Fibroblast of the conjunctiva (primary cell): ENCODE results near the gene FRMD4A.

ENCODE experiments used
- DNase-seq: peaks from one replicate; pipeline ENCODE4 v3.0.0-alpha.2; 2010; ENCODE audit warnings: low read depth

Gene FRMD4A

DNA sequence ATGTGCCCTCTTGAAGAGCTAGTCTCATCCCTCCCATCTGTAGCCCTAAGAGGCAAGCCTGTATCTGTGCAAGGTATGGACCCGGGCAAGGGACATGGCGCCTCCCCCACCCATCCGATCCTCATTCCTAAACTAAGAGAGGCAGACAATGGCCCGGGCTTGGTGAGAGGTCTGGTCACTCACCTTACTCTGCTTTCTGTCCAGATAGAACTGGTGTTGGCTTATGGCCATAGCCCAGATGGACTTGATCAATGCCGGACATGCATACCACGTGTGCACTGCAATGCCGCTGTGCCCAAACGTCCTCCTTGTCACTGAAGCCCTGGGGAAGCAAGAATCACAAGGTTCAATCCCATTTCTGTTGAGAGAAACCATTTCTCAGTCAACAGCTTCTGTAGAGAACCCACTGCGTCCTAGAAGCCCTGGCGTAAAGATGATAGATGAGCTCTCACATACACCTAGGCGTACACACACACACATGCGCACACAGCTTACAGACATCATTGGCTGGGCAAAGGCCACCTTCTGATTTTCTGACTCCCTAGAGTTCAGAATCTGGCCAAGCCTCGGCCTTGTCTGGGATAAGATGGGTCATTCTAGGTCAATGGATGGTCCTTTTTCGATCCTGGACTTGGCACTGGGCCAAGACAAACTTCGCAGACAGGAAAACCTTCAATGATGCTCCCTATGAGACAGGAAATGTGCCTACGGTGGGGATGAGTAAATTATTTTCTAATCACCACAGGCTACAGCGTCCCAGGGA lies 629.4 kb downstream of the FRMD4A start:
- DNase-seq = no peak

DNA sequence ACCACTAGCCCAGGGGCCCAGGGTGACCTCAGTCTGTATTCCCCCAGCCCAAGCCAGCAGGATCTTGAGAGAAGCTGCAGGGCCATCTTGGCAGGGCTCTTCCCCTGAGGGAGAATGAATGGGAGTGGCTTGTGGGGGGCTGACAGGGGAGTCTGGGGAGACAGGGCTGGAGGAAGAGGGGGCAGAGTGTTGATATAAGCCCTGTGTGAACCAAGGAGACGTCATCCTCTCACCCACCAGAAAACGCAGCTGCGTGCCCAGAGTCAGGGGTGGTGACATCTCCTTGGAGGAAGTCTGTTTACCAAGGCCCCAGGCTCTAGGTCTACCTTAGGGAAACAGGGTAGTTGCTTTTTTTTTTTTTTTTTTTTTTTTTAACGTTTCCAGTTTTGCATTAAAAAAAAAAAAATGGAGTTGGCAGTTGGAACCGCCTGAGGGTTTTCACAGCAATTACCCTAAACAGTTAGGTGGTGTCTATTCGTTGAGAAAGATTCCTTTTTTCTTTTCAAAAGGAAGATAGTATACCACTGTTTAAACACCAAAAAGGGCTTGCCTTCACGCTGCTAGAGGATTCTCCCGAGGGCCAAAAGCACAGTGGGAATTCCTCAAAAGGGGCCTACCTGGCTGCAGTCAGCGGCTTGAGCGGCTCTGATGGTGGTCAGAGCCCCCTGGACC lies 630.1 kb downstream of the FRMD4A start:
- no peak for DNase-seq

DNA sequence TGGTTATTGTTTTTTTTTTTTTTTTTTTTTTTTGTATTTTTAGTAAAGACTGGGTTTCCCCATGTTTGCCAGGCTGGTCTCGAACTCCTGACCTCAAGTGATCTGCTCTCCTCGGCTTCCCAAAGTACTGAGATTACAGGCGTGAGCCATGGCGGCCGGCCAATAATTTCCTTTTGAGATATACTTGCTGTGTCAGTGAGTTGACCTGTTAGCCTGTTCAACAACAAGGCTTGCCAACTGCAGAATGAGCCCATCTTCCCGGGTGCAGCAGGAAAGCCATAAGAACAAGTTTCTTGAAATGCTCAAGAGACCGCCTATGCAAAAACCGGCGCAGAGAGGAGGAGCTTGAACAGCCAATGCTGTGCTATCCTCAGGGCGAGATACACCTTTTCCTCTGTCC lies 631.5 kb downstream of the FRMD4A start:
- DNase-seq = no peak

DNA sequence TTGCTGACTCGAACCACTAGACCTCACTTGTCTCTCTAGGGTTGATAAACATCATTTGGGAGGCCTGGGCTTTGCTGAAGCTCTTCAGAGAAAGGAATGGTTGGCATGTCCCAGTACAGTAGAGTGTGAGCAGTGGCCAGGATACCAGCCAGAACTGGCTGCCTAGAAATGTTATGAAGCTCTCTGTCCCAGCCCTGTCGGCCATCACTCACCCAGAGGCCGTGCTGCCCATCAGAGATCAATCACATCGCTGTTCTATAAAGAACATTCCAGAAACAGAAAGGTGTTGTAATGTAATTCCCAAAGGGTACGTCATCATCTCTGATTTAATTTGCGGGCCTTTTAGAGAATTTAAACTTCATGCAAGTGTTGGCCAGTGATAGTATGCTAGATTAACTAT lies 632.5 kb downstream of the FRMD4A start:
- DNase-seq = no peak

DNA sequence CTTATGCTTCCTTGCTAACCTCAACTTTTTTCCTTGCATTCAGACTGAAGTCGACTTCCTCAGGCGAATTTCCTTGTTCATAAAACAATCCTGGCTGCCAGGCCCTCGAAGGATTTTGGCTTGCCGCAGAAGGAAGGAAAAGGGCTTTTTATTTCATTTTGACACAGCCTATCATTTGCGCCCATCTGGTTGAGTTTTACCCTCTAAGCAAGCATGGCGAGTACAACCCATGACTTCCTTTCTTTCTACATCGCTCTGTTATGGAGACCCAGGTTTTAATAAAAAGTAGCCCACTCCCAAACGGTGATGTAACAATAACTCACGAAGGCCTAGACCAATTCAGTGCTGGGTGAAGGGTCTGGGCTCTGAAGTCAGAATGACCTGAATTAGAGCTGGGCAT lies 634.7 kb downstream of the FRMD4A start:
- no peak for DNase-seq

DNA sequence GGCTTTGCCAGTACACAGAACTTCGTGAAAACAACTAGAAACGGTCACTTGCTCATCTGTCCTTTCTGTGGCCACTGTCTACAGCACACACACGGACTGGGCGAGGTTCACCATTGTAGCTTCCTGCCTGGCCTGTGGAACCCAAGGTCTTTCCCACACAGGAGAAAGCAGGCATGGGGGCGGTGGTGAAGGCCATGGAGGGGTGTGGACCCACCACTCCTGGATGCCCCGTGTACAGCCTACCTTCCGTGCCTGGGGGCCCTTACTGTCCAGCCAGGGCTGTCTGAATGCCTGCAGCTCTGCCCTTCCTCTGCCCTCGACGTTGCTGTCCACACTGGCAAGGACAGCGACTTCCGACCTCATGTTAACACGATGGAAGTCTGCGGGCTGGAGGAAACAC lies 635.1 kb downstream of the FRMD4A start:
- DNase-seq = no peak

DNA sequence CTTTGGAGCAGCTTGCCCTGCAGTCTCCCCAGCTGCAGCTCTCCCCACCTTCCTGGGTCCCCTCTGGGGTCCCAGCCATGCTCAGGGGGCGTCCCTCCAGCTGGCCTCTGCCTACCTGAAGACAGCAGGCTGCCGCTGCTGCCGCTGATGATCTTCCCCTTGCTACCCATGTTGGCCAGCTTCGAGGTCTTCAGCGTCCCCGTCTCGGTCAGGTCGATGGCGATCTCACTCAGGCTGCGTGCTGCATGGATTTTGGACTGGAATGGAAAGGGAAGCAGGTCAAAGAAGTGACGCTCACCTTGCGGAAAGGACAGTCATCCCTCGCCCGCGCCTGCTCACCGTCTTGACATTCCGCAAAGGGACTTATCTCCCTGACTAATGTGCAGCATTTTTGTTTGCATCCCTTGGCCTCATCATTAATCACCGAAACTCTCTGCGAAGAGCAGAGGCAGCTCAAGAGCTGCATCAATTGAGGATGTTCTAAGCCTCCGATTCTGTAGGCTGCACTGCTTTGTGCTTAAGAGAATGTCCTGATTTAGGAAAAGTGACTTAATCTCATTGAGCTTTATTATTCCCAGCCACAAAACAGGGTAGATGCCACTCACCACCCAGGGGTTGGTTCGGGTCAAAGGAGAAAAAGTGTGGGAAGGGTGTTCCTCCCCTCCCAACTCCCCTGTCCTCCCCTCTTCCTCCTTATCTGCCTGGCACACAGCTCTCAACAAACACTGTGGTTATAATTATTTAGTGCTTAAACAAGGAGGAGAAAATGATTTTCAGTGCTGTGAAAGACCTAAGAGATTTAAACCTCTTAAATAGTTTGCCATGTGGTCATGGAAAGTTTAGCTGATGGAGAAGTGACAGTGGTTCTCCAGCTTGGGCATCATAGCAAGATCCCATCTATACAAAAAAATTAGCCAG lies 636.7 kb downstream of the FRMD4A start:
- DNase-seq = no peak

DNA sequence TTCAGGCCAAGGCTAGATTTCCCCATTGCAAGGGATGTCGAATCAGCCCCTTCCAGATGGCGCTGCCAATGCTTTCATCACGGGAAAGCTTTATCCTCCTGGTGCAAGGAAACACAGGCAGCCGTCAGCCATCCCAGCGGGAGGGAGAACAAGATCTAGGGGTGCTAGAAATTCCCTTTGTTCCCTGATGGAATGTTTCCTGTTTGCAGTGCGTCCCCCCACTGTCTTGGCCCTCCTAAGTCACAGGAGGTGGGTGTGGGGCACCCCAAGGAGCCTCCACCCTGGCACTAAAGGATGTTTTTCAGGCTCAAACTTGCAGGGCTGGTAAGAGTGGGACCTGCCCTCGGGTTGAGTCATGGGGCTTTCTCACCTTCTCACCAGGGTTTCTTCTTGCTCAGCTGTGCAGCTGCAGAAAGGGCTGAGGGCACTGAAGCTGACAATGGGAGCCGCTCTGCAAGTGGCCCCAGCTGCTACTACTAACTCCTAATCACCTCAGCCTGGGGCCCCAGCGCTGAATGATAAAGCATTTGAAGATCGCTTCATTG lies 640.4 kb downstream of the FRMD4A start:
- DNase-seq = no peak

DNA sequence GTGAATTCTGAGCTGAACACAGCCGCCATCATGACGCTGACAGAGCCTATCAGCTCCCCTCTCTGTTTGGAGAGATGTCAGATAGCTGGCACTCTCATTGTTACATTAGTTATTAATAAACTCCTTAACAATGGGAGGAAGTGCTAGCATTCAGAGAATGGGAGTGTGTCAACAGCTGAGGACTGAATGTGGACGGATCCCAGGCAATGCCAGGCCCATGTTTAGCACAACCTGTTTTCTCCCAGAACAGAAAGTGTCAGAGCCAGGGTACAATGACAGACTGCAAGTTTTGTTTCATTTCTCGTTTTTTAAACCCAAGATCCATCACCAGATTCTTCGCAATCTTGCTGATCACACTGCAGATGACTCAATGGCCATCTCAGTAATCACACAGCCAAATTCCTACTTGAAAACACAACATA lies 644.4 kb downstream of the FRMD4A start:
- no peak for DNase-seq

DNA sequence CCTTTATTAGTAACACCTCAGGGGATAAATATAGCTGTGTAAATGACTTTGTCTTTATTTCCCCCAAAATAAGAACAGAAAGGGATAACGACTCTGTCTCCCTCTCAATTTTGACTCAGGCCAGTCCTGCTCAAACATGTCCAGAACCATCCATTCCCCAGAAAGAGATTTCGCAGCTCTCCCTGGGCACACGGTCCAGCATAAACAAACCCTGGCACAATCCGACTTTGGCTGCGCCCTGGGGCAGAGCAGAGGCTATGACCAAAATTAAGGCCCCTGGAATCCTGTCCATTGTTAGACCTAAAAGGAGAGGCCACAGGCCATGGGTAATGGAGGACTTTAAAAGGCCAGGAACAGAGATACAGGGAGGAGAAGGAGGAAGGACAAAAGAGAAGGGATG lies 644.8 kb downstream of the FRMD4A start:
- DNase-seq = no peak

DNA sequence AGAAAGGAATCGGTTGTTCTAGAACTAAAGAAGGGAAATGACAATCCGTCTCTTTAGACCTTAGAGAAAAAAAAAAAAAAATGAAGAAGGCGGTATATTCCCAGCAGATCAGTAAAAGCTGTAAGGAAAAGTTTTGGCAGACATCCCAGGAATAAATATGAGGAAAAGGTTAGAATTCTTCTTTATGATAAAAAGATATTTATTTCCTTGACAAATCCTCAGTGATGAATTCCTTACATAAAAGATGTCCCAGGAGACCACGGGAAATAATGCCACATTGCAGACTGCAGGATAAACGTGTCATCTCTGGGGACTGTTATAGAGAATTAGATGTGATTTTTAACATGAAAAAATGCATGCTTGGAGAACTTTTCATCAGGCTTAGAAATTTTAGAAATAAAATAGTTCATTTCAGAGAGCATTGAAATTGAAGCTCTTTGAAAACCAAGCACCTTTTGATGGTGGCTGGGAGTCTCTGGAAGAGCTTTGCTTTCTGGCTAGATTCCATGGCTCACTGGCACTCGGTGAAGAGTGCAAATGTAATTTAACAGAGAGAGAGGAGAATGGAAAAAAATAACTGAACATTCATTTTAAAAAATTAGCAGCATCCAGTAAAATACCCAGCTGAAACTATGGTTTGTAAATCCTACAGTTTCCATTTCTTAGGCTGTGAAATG lies 645.8 kb downstream of the FRMD4A start:
- no peak for DNase-seq

DNA sequence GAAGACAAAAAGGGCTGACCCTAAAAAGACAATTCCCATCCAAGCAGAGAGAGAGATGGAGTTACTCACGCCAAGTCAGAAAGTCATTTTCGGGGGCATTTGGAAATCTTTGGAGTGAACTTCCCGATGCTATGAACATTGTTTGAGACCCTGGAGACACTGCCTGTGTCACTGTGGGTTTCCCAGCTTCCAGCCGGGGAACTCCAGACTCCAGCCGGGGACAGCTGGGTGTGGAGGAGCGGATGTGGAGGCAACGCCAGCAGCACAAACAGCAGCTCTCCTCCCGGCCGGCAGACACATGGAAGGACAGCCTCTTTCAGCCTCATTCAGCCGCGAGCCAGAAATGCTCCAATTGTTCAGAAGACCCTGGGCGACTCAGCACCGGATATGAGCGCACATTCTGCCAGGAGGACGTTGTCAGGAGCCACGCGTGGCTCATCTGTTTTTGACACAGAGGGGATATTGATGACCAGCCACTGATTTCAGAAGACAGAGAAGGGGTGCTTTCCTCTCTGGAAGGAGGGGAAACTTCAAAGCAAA lies 646.4 kb downstream of the FRMD4A start:
- DNase-seq = no peak

DNA sequence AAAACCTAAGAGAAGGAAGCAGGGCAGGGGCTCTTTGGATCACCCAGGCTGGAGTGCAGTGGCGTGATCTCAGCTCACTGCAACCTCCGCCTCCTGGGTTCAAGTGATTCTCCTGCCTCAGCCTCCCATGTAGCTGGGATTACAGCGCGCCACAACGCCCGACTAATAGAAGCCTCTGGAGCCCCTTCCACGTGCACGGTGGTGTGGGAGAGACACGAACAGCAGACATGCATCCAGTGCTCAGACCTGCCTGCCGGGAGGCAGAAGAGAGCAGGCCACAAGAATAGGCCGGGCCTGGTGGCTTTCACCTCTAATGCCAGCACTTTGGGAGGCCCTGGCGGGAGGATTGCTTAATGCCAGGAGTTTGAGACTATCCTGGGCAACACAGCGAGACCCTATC lies 647.7 kb downstream of the FRMD4A start:
- no peak for DNase-seq

DNA sequence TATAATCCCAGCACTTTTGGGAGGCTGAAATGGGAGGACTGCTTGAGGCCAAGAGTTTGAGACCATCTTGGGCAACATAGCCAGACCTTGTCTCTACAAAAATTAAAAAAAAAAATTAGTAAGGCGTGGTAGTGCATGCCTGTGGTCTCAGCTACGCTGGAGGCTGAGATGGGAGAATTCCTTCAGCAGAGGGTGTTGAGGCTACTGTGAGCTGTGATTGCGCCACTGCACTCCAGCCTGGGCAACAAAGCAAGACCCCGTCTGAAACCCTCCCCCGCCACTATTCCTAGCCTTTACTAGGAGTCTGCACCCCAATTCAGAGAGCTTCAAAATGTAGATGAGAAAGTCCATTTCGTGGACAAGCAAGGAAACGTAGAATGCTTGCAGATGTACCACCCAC lies 648.8 kb downstream of the FRMD4A start:
- no peak for DNase-seq

DNA sequence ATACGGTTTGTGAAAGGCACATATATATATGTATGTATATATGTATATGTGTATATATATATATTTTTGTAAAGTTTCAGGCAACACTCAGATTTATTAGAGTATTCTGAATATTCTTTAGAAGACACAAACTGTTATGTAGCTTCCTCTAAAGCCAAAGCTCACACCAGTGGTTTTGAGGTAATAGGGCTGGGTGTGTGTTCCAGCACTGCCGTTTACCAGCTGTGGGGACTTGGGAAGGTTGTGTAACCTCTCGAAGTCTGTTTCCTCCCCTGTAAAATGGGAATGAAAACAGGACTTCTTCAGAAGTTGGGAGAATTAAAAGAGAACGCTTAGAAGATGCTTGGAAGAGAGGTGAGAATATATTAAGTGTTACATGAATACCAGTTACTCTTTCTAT lies 649.2 kb downstream of the FRMD4A start:
- no peak for DNase-seq

DNA sequence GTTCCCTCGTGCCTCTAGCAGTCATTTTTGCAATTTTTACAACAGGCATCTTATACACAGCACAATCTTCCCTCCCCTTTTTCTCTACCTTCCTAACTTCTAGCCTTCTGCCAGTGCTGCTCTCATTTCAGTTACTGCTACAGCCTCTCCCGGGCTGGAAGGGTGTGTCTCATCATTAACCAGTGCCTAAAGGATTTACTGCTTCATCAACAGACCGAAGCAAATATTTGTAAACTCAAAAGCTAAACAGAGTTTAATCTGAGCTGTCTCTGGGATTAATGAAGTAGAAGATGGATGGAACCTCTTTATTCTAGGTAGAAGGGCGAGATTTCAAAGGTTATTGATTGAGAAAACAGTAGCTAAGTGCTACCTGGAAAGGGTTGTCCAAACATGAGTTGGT lies 649.6 kb downstream of the FRMD4A start:
- DNase-seq = no peak

DNA sequence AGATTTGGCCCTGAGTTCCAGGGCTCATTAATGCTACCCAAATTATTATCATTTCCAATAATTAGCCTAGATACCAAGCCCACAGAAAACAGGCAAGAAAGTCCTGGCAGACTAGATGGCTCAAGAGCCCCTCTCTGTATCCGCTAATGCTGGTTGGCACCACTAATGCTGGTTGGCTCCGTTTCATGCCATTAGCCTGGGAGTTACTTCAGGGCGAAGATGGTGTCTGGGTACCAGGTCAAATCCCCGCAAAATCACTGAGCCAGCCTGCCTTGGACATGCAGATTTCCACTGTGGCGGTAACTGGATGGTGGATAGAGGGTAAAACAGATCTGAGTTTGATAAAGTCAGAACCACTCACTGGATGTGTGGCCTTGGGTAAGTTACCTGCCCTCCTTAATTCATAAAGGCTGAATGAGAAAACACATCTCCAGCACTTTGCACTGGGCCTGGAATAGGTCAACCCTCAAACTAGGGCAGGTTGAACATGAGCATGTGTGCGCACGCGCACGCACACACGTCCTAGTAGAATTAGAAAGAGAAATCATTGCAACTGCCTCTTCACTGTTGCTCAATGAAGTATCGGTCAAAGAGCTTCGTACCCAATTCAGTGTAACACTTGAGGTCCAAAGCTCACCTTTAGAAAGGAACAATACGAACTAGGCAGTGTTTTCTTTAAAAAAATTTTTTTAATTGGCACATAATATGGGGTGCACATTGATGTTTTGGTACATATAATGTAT lies 652.5 kb downstream of the FRMD4A start:
- no peak for DNase-seq

DNA sequence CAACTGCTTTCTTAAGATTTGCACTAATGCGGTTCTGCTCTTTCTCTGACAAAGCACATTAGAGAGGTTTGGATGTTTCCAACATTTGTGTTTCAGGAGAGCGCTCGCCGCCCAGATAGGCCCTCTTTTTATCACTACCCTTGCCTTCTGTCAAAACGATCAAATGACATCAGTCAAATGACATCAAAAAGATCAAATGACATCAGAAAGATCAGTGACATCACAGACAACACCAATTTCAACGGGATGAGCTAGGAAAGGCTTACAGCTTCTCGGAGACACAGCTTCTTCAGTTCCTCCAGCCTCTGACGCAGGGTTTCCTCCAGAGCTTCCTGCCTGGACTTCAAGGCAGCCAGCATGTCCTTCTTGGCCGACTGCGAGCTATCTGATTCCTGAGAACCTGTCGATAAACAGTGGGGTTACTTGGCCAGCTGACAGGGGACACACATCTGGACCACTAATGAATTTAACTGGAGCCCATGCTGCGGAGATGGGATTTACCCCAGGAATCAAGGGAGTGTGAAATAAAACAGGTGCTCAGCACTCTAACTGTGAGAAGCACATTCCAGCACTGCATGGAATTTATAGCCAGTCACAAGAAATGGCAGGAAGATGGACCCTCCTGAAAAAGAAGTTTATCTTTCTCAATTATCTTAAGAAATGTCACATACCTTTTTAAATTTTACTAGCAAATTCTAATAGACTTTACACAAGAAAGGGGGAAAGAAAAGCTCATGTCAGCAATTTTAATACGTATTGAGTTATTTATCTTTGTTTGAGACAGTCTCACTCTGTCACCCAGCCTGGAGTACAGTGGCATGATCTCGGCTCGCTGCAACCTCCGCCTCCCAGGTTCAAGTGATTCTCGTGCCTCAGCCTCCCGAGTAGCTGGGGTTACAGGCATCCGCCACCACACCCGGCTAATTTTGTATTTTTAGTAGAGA lies 655.8 kb downstream of the FRMD4A start:
- DNase-seq = no peak

DNA sequence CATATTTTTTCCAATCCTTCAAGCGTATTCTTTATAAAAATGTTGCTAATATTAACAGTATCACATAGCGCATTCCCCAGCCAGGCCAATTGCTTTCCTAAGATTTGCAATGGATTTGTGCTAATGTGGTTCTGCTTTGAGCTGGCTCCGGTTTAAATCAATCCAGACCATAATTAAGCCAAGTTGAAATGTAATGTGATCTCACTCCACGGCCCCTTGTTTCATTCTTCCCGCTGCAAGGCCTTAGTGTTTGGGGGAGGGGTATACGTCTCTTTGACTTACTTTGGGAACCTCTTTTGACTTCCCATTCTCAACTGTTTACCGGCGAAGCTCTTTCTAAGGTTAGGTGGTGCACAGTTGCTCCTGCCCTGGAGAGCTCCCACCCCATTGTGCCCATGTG lies 657.6 kb downstream of the FRMD4A start:
- no peak for DNase-seq

DNA sequence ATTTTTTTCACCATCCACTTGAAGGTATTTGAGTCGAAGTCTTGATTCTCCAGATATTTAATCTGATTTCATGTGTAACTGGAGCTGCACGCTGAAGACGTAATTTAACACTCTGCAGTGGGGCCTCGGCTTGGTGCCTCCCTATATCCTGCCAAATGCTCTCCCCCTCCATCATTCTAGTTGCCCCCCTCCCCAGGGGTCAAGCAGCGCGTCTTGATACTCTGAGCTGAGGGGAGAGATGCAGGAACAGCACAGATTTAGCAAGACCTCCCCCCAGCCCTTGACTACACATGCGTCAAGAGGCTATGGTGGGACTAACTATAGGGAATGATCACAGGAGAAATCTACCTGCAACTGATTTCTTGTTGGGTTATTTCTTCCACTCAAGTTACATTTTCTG lies 658.2 kb downstream of the FRMD4A start:
- no peak for DNase-seq
